Measurements from ENCODE around the gene ZNF524.

ZNF524 gene

DNA sequence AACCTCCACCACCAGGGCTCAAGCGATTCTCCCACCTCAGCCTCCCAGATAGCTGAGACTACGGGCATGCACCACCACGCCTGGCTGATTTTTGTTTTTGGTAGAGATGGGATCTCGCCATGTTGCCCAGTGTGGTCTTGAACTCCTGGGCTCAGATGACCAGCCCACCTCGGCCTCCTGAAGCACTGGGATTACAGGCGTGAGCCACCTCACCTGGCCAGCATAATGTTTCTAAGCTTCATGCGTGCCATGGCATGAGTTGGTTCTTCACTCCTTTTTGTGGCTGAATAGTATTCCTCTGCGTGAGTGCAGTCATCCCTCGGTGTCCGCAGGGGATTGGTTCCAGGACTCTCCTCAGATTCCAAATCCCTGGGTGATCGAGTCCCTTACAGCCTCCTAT is 15.2 kb upstream of the ZNF524 start:
- TF ChIP-seq POLR2AphosphoS5 (IDR thresholded peaks at IDR 0.05; ENCODE audit: low read depth) = no peak
- no peak for TF ChIP-seq GABPA (IDR thresholded peaks at IDR 0.05; ENCODE audit: low read depth)
- no peak for TF ChIP-seq SPI1 (IDR thresholded peaks at IDR 0.05; ENCODE audit: borderline replicate concordance, low read depth)
- TF ChIP-seq, protein P1, sequence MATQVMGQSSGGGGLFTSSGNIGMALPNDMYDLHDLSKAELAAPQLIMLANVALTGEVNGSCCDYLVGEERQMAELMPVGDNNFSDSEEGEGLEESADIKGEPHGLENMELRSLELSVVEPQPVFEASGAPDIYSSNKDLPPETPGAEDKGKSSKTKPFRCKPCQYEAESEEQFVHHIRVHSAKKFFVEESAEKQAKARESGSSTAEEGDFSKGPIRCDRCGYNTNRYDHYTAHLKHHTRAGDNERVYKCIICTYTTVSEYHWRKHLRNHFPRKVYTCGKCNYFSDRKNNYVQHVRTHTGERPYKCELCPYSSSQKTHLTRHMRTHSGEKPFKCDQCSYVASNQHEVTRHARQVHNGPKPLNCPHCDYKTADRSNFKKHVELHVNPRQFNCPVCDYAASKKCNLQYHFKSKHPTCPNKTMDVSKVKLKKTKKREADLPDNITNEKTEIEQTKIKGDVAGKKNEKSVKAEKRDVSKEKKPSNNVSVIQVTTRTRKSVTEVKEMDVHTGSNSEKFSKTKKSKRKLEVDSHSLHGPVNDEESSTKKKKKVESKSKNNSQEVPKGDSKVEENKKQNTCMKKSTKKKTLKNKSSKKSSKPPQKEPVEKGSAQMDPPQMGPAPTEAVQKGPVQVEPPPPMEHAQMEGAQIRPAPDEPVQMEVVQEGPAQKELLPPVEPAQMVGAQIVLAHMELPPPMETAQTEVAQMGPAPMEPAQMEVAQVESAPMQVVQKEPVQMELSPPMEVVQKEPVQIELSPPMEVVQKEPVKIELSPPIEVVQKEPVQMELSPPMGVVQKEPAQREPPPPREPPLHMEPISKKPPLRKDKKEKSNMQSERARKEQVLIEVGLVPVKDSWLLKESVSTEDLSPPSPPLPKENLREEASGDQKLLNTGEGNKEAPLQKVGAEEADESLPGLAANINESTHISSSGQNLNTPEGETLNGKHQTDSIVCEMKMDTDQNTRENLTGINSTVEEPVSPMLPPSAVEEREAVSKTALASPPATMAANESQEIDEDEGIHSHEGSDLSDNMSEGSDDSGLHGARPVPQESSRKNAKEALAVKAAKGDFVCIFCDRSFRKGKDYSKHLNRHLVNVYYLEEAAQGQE (IDR thresholded peaks at IDR 0.05; ENCODE audit: insufficient replicate concordance, low read depth) = no peak
- TF ChIP-seq CTCF (IDR thresholded peaks at IDR 0.05; ENCODE audit: insufficient read depth, low read length) = no peak
- DNase-seq (ENCODE audit: low read depth in 1 of 2, low spot score in 1 of 2) = no peak
- H3K27ac ChIP-seq (replicated peaks) = no peak overlapping the region

DNA sequence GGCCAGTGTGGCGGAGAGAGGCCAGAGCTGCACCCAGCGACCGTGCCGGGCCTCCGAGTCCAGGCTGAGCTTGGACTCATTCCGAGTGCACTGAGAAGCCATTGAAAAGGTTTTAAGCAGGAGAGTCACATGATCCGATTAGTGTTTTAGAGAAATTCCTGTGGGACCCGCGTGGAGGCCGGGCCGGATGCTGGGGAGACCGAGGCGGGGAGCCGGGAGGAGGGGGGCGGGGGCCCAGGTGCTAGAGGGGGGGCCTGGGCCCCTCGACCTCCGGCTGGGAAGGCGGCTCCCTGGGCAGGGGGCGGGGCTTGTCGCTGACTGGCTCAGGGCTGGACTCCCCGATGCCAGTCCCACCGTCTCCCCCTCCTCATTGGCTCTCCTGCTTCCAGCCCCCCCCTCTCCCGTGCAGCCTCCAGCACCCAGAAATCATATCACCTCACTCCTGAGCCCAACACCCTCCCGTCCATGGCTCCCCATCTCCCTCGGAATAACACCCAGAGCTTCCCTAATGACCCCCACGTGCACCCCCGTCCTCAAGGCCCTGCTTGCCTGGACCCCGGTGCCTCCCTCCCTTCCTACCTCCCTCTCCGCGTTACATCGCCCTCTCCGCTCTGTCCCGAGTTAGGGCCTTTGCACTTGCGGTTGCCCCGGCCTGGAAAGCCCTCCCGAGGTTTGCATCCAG is 14.3 kb upstream of the ZNF524 start:
- H3K27me3 ChIP-seq (ENCODE audit: insufficient read depth, poor library complexity, severe bottlenecking) = peaks cover 25% of the 10 kb centered on the region
- no peak overlapping the region for H3K4me3 ChIP-seq (replicated peaks; ENCODE audit: insufficient read depth, low read length)
- TF ChIP-seq, protein P1 (IDR thresholded peaks at IDR 0.05; ENCODE audit: insufficient replicate concordance, low read depth) = no peak
- TF ChIP-seq POLR2AphosphoS5 (IDR thresholded peaks at IDR 0.05; ENCODE audit: low read depth) (no peak), SPI1 (IDR thresholded peaks at IDR 0.05; ENCODE audit: borderline replicate concordance, low read depth) (no peak), CTCF (IDR thresholded peaks at IDR 0.05; ENCODE audit: insufficient read depth, low read length) (no peak), GABPA (IDR thresholded peaks at IDR 0.05; ENCODE audit: low read depth) (no peak)
- DNase-seq (ENCODE audit: low read depth in 1 of 2, low spot score in 1 of 2) = no peak
- H3K27ac ChIP-seq (replicated peaks) = no peak overlapping the region

More for the DNA sequence above, 15.2 kb upstream of the ZNF524 start:
- Histone ChIP-seq H3K4me3 (replicated peaks; ENCODE audit: insufficient read depth, low read length) (no peak overlapping the region), H3K27me3 (ENCODE audit: insufficient read depth, poor library complexity, severe bottlenecking) (peaks cover 25% of the 10 kb centered on the region)

DNA sequence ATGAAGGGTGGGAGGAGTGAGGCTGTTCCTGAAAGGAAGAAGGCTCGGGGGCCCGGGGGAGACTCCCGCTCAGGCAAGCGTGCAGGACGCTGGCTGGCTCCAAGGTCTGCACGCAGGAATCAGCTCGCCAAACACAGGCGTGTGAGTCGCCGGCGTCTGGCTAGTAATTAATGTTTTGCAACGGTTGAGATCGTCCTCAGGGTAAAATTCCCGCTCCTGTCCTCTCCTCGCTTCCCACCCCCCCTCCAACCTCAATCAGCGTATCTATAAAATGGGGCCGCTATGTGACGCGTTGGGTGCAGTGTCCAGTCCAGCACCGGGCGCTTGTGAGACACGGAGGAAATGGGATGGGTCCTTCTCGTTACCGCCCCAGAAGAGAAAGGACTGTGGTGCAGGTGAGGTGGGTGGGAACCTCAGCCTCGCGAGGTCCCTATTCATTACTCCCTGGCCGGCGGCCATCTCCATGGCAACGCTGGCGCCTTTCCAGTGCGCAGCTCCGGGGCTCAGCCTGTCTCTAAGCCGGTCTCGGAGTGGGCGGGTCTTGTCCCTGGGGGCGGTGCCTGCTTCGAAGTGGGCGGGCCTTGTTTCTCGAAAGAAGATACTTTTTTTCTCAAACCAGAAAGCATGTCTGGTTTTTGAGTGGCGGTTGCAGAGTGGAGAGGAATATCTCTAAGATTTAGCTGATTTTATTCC is 13.0 kb upstream of the ZNF524 start:
- peak; percentile 79 to 92 for DNase-seq (ENCODE audit: low read depth in 1 of 2, low spot score in 1 of 2)
- Histone ChIP-seq H3K4me3 (replicated peaks; ENCODE audit: insufficient read depth, low read length) (peak overlapping the region; percentile 22), H3K27ac (replicated peaks) (no peak overlapping the region), H3K27me3 (ENCODE audit: insufficient read depth, poor library complexity, severe bottlenecking) (peaks cover 25% of the 10 kb centered on the region)
- TF ChIP-seq POLR2AphosphoS5 (IDR thresholded peaks at IDR 0.05; ENCODE audit: low read depth) (no peak), GABPA (IDR thresholded peaks at IDR 0.05; ENCODE audit: low read depth) (no peak), CTCF (IDR thresholded peaks at IDR 0.05; ENCODE audit: insufficient read depth, low read length) (no peak), SPI1 (IDR thresholded peaks at IDR 0.05; ENCODE audit: borderline replicate concordance, low read depth) (no peak)
- TF ChIP-seq, protein P1 (IDR thresholded peaks at IDR 0.05; ENCODE audit: insufficient replicate concordance, low read depth) = no peak
